HG02852 (cell line): Measurements from ENCODE around the gene C14orf119.
"Not testable (repeated sequence)": the region's sequence is repeated elsewhere in the genome, so short reads cannot be mapped to it uniquely, and the experiment has no call there.

Experiments
- ATAC-seq: cut with Tn5 transposase; IDR thresholded peaks from one replicate; pipeline ENCODE4 v1.9.1; 2021; ENCODE audit warnings: mild to moderate bottlenecking, moderate library complexity; ENCODE audit not compliant: unreplicated experiment

The C14orf119 gene

GRCh38 chr14:23107620-23108019 is 12.3 kb downstream of the C14orf119 start:
- ATAC-seq = not testable (repeated sequence)

DNA sequence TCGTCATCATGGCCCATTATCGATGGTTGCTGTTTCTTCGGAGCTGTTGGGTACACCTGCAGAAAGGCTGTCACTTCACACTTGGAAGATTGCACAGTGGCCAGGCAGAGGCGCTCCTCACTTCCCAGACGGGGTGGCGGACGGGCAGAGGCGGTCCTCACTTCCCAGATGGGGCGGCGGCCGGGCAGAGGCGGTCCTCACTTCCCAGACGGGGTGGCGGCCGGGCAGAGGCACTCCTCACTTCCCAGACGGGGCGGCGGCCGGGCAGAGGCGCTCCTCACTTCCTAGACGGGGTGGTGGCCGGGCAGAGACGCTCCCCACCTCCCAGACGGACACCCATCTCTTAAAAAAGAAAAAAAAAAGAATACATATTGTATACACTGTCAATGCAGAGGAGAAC is 12.9 kb downstream of the C14orf119 start:
- not testable (repeated sequence) for ATAC-seq

DNA sequence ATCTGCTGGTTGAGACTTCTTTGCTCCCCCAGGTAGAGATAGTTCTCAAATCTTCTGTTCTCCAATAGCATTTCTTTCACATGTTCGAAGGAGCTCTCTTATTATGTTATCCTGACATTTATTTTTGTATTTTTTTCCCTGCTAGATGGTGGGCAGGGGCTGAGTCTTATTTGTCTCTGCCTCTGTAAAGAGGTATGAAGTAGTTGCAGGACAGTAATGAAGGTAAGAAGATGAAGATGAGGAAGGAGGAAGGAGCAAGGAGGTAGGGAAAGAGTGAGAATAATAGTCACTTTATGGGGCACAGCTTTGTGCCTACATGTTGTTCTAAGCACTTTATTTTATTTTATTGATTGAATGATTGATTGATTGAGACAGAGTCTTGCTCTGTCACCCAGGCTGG is 14.5 kb downstream of the C14orf119 start:
- ATAC-seq = no peak

DNA sequence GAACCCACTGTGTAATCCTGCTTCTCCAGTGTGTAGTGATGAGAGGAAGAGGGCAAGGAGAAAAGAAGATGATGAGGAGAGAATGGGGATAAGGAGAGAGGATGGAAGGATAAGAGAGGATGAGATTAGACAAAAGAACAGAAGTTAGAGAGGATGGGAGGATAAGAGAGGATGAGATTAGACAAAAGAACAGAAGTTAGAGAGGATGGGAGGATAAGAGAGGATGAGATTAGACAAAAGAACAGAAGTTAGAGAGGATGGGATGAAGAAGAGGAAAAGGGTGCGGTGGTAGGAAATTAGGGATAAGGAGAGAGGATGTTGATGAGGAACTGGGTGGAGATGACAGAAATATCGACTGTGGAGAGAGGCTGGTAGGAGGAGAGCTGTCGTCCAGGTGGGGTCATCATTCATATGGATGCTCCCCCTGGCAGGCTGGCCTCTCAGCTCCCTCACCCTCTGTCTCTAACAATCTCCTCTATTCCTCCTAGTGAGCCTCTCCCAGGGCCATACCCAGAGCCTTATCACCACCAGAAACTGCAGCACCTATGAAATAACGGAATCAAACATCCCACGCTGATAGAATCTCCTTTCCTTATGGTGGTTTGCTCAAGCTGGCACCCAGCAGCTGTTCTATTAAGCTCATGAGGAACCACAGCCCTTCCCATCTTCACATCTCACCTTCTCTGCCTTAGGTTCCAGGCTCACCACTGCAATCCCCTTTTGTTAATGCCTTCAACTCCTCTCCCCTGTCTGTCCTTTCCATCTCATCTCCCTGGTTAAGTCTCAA is 15.5 kb downstream of the C14orf119 start:
- no peak for ATAC-seq

- ATAC-seq = no peak
Observed at GRCh38 chr14:23112359-23113178, 17.3 kb downstream of the C14orf119 start.

DNA sequence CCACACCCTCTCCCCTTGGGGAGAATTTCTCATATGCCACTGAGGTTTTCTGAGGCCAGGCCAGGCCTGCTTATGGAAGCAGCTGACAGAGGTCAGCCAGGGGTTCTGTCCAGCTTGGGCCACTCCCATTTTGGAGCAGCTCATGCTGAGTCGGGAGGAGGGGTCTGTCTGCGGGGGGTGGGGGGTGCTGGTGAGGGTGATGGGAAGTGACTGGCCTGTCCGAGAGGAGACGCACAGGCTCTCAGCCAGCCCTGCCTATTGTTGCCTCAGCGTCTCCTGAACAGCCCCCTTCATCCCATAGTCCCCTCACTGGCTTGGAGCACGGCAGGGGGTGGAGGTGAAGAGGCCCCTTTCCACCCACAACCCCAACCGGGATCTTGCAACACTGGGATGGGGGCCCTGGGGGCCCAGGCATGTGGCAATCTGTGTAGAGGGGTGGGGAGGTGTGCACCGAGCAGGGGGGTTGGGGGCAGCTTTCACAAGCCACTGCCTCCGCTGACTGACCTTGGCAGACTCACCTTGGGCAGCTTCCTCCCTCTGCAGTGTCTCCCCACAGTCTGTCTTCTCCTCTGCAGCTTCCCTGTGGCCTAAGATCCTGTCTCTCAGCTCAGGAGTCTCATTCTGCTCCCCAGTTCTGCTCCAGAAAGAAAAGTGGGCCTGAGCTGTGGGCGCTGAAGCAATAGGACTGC is 18.3 kb downstream of the C14orf119 start:
- ATAC-seq = no peak

DNA sequence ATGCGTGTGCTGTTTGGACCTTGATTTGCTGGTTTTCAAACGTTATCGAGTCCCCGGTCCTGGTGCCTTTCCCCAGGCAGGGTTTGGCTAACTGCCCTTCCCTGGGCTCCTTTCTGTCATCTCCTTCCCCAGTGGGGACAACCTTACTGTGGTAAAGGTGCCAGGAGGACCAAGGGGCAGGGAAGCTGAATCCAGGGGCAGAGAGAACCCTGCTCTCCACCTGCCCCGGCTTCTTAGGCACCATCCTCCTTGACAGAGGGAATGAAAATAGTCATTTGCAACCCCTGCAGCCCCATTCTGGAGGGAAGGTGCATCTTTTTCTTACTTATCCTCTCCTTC is 18.8 kb downstream of the C14orf119 start:
- no peak for ATAC-seq

GRCh38 chr14:23114669-23115038 is 19.3 kb downstream of the C14orf119 start:
- no peak for ATAC-seq

DNA sequence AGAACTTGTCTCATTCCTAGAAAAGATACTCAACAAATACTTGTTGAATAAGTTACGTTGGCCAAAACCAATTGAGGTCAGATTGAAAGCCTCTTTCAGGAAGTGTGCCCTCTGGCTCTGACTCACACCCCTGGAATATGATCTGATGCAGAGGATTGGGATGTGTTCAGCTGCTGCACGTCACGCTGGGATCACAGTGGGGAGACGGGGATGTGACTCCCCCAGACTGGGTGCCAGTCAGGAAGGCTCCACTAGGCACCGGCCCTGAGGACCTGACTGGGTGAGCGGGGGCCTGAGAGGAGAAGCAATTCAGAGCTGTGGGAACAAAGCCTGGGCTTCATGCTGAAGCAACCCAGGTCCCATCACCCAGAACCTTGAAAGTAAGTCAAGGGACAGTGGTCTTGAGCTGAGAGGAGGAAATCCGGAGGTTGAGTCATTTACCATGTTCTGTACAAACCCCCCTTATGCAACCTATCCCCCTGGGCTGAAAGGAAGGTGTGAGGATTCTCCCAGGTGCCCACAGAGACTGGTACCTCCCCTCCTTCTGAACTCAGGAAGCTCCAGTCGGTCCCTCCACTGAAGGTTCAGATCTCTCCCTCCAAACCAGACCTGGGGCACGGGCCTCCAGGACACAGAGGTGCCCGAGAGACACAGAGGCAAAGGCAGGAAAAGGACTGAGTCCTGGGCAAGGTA is 19.9 kb downstream of the C14orf119 start:
- no peak for ATAC-seq

DNA sequence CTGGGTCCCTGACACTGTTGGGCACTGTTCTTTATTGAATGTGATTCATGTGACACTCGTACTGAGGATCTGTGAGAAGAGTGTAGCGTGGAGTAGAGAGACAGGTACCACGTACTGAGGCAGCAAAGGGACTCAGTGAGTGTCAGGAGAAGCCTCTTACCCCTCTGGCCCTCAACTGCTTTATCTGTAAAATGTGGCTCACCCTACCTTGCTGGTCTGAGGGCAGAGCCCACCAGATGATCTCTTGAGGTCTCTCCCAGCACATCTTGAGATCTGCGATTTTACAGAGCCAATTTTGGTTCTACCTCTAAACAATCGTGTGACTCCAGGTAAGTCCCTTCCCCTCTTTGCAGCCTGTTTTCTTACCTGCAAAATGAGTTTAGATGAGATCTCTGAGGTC is 20.6 kb downstream of the C14orf119 start:
- no peak for ATAC-seq

- ATAC-seq = no peak
Observed at GRCh38 chr14:23117371-23118020, 22.2 kb downstream of the C14orf119 start.

- ATAC-seq = no peak
Observed at GRCh38 chr14:23118506-23119362, 23.4 kb downstream of the C14orf119 start, which contains the start of gene CEBPE. TSS of gene CEBPE (minus strand) at chr14:23119255. CDS start at chr14:23119091, 164 bp downstream.

- no peak for ATAC-seq
Observed at GRCh38 chr14:23119363-23120327, 24.3 kb downstream of the C14orf119 start.

GRCh38 chr14:23120541-23121251 is 25.4 kb downstream of the C14orf119 start:
- ATAC-seq = peak; percentile 76

DNA sequence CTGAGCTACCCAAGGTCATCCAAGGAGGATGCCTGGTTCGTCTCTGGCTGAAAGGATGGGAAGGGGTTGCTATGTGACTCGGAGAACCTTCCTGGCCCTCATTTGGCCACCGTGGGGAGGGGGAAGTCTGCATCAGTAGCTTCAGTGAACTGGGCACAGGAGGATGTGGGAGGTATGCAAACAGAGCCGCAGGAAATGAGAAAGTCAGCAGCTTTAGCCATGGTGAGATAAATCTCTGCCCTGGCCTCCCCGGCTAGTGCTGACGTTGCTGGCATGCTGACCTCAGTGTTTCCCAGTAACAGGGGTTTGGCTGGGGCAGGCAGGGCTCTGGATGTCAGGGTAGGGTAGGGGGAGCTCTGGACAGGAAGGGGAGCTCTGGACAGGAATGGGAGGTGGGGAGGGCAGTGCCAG is 26.1 kb downstream of the C14orf119 start:
- no peak for ATAC-seq

DNA sequence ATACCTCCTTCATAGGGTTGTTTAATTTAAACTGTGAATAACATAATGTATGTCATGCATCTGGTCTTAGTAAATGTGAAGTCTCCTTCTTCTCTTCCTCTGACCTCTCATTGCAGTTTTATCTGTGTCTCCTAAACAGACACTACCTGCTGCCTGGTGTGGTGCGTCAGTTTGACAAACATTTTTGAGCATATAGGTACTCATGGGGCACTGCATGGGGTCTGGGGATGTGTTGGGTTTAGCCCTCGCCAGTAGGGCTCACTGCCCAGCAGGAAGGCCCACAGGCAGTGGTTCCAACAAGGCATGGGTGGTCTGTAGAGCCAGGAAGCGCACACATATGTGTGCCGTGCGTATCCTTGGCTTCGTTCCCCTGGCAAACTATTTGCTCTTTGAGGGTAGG is 26.8 kb downstream of the C14orf119 start:
- ATAC-seq = no peak

- ATAC-seq = no peak
Observed at GRCh38 chr14:23123419-23123818, 28.1 kb downstream of the C14orf119 start.
